ENCODE data around the gene TIGD2. TPM values are rescaled to one million over a fixed set of nuclear protein-coding genes. Genes with fewer than 3 reads are reported as not detected.
"Not testable (repeated sequence)": the region's sequence is repeated elsewhere in the genome, so short reads cannot be mapped to it uniquely, and the experiment has no call there.

Gene TIGD2
- total RNA-seq, 2 donors from 2014 or later: 2.8 TPM

DNA sequence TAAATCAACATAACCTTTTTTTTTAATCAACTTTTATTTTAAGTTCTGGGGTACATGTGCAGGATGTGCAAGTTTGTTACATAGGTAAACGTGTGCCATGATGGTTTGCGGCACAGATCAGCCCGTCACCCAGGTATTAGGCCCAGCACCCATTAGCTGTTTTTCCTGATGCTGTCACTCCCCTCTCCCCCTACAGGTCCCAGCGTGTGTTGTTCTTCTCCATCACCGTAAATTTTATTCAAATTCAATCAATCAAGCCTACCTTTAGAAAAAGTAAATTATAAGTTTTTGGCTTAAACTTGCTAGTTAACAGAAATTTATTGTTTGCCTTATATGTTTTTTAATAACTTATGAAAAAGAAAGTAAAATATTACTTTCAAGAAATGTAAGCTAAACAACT lies 25.9 kb downstream of the TIGD2 start:
- H3K4me1 ChIP-seq (ENCODE audit: control insufficient read depth in 1 of 2, low read depth in 2 of 2): no peaks in the 10 kb centered on the region
- no peak overlapping the region for H3K4me3 ChIP-seq
- H3K9me3 ChIP-seq: no peaks in the 10 kb centered on the region
- H3K27ac ChIP-seq: no peak overlapping the region
- TF ChIP-seq, protein P1, sequence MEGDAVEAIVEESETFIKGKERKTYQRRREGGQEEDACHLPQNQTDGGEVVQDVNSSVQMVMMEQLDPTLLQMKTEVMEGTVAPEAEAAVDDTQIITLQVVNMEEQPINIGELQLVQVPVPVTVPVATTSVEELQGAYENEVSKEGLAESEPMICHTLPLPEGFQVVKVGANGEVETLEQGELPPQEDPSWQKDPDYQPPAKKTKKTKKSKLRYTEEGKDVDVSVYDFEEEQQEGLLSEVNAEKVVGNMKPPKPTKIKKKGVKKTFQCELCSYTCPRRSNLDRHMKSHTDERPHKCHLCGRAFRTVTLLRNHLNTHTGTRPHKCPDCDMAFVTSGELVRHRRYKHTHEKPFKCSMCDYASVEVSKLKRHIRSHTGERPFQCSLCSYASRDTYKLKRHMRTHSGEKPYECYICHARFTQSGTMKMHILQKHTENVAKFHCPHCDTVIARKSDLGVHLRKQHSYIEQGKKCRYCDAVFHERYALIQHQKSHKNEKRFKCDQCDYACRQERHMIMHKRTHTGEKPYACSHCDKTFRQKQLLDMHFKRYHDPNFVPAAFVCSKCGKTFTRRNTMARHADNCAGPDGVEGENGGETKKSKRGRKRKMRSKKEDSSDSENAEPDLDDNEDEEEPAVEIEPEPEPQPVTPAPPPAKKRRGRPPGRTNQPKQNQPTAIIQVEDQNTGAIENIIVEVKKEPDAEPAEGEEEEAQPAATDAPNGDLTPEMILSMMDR (IDR thresholded peaks at IDR 0.05): no peak
- no peaks in the 10 kb centered on the region for H3K27me3 ChIP-seq (replicated peaks; ENCODE audit: insufficient read depth)
- H3K36me3 ChIP-seq: no peaks in the 10 kb centered on the region
- DNase-seq (ENCODE audit: low spot score) (no peak), ATAC-seq (ENCODE audit: insufficient number of reproducible peaks, low FRiP score, low read depth) (no peak)

DNA sequence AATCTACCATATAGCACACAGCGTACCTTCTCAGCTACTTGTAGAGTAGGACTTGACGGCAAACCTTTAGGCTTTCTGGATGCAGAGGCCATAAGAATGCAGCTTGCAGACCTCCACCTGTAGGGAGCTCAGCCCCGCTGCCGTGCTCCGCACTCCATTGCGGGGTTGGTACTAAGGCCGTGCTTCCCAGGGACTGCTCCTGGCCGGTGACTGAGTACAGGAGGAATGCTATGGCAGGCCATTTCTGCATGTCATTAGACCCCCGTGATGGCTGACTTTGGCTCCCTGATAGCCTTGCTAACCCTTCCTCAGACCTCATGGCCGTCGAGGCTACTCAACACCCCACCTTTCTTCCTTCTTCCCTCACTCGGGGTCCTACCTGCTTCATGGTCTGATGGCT lies 26.4 kb downstream of the TIGD2 start:
- DNase-seq (ENCODE audit: low spot score) (no peak), ATAC-seq (ENCODE audit: insufficient number of reproducible peaks, low FRiP score, low read depth) (no peak)
- Histone ChIP-seq H3K36me3 (no peaks in the 10 kb centered on the region), H3K4me1 (ENCODE audit: control insufficient read depth in 1 of 2, low read depth in 2 of 2) (no peaks in the 10 kb centered on the region), H3K9me3 (no peaks in the 10 kb centered on the region), H3K27me3 (replicated peaks; ENCODE audit: insufficient read depth) (no peaks in the 10 kb centered on the region), H3K27ac (no peak overlapping the region), H3K4me3 (no peak overlapping the region)
- TF ChIP-seq, protein P1 (IDR thresholded peaks at IDR 0.05): no peak

DNA sequence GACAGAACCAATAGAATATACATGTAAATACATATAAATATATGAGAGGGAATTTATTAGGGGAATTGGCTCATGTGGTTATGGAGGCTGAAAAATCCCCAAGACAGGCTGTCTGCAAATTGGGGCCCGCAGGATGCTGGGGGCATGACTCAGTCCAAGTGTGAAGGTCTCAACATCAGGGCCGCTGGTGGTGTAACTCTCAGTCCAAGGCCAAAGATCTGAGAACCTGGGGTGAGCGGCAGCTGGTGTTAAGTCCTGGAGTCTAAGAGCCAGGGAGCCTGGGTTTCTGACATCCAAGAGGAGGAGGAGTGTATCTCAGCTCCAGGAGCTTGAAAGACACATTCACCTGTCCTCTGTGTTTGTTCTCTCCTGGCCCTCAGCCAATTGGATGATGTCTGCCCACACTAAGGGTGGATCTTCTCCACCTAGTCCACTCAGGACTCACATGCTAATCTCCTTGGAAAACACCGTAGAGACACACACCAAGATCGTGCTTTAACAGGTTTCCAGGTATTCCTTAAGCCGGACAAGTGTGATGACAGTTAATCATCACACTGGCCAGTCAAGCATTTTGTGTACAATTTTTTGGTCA lies 28.9 kb downstream of the TIGD2 start:
- Histone ChIP-seq H3K4me1 (ENCODE audit: control insufficient read depth in 1 of 2, low read depth in 2 of 2) (no peaks in the 10 kb centered on the region), H3K27me3 (replicated peaks; ENCODE audit: insufficient read depth) (no peaks in the 10 kb centered on the region), H3K4me3 (no peak overlapping the region), H3K36me3 (no peaks in the 10 kb centered on the region), H3K27ac (no peak overlapping the region), H3K9me3 (no peaks in the 10 kb centered on the region)
- no peak for ATAC-seq (ENCODE audit: insufficient number of reproducible peaks, low FRiP score, low read depth)
- TF ChIP-seq, protein P1 (IDR thresholded peaks at IDR 0.05): no peak
- DNase-seq (ENCODE audit: low spot score): no peak

DNA sequence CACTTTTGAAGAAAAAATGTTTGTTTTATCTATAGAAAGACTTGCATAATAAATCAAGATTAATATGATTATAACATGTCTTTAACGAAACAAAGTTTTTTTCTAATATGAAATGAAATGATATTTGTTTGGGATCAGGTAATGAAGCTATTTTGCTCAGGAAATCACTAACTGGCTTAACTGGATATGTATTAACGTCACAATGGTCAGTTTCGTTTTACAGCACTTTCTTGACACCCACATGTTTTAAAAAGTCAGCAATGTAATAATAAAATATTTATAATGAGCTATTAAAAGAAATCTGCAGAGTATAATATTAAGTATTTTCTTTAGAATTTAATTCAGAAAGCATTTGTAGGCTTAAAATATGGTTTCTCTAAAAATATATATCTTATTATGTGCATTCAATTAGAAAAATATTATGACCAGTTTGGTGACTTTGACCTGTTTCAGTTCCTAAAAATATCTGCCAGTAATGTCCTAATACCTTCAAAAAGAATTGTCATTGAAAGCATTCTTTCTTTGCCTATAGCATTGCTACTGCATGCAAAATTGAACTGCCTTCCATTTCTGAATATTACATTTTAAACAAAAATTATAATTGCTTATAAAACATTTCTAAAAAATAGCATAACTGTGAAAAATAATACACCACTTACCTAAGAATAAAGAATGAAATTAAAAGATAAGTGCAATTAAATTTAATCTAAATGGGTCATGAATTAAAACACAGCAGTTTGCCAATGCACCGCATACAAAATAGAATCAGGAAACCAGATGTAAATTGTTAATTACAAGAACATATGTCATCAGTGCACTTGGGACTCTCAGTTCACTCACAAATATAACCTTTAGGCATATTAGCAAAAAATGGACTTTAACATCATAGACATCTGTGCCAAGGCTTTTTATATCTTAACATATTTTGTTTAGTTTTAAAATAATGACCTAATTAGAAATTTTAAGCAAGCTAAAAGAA lies 31.6 kb downstream of the TIGD2 start:
- no peak for ATAC-seq (ENCODE audit: insufficient number of reproducible peaks, low FRiP score, low read depth)
- Histone ChIP-seq H3K27me3 (replicated peaks; ENCODE audit: insufficient read depth) (no peaks in the 10 kb centered on the region), H3K4me1 (ENCODE audit: control insufficient read depth in 1 of 2, low read depth in 2 of 2) (no peaks in the 10 kb centered on the region), H3K9me3 (no peaks in the 10 kb centered on the region), H3K36me3 (no peaks in the 10 kb centered on the region), H3K27ac (no peak overlapping the region), H3K4me3 (no peak overlapping the region)
- DNase-seq (ENCODE audit: low spot score): no peak
- TF ChIP-seq, protein P1 (IDR thresholded peaks at IDR 0.05): no peak

DNA sequence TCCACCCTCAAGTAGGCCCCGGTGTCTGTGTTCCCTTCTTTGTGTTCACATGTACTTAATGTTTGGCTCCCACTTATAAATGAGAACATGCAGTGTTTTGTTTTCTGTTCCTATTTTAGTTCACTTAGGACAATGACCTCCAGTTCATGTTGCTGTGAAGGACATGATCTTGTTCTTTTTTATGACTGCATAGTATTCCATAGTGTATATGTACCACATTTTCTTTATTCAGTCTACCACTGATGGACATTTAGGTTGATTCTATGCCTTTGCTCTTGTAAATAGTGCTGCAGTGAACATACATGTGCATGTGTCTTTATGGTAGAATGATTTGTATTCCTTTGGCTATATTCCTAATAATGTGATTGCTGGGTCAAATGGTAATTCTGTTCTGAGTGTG lies 33.3 kb downstream of the TIGD2 start:
- DNase-seq (ENCODE audit: low spot score); H3K9me3 ChIP-seq; H3K4me1 ChIP-seq (ENCODE audit: control insufficient read depth in 1 of 2, low read depth in 2 of 2); H3K27me3 ChIP-seq (replicated peaks; ENCODE audit: insufficient read depth); H3K36me3 ChIP-seq; ATAC-seq (ENCODE audit: insufficient number of reproducible peaks, low FRiP score, low read depth); H3K27ac ChIP-seq; H3K4me3 ChIP-seq: not testable (repeated sequence)

All from thoracic aorta (tissue), 2 donors.